Measurements from ENCODE around the gene CXCL16.
"Not testable (repeated sequence)": the region's sequence is repeated elsewhere in the genome, so short reads cannot be mapped to it uniquely, and the experiment has no call there.

The CXCL16 gene

DNA sequence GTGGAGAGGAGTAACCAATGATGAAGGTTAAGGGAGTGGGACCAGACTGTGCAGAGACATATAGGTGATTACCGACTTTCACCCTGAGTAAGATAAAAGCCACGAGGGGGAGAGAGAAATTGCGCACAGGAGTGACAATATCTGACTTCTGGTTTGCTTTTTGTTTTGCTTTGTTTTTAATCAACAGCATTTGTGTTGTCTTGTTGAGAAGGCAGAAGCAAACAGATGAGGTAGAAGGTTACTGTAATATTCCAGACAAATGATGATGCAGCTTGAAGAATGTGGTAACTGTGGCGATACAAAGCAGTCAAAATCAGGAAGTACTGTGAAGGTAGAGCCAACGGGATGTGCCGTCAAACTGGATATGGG lies 43.3 kb downstream of the CXCL16 start:
- DNase-seq (ENCODE audit: low read depth) = no peak

GRCh38 chr17:4693416-4693815 lies 46.3 kb downstream of the CXCL16 start:
- DNase-seq (ENCODE audit: low read depth) = no peak

DNA sequence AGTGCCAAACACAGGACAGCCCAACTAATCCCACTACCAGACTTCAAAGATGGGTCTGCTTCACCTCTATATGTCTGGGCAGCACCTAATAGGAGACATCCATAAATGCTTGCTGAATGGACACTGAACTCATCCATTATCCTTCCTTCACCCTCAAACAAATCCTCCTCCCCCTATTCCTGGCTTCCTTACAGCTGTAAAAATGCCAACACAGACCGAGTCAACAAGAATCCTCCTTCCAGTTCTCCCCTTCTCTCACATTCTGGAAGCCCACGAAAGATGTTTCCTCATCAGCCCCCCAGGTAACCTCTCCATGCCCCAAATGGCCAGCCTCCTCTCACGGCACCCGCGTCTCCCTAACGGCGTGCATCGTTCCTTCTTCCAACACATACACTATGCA lies 48.0 kb downstream of the CXCL16 start:
- DNase-seq (ENCODE audit: low read depth) = no peak

DNA sequence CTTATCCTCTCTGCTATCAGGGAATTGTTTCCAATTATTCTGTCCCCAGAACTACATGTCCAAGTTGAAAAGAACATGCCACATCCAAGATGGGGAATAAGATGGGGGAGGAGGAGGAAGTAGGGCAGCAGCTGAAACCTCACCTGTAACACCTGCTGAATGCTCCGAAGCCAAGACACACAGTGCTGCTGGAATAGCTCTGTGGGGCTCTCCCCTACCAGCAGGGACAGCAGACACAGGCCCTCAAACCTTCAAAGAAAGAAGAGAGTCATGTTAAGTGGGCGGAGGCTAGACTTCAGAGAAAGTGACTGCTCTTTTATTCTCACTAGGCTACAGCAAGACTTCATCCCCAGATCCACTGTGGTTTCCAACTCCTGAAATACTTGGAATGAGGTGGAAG lies 49.0 kb downstream of the CXCL16 start:
- no peak for DNase-seq (ENCODE audit: low read depth)

GRCh38 chr17:4689872-4690271 lies 49.9 kb downstream of the CXCL16 start:
- not testable (repeated sequence) for DNase-seq (ENCODE audit: low read depth)

DNA sequence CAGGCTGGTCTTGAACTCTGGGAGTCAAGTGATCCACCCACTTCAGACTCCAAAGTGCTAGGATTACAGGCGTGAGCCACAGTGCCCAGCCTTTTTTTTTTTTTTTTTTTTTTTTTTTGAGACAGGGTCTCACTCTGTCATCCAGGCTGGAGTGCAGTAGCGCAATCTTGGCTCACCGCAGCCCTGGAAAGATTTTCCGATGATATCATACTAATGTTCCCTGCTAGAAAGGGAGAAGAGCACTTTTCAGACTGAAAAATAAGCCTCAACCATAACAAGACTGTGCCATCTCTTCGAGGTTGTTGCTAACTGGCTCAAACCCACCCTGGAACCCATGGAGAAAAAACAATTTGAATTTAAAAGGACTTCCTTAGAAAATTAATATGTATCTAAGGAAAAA lies 56.0 kb downstream of the CXCL16 start:
- not testable (repeated sequence) for DNase-seq (ENCODE audit: low read depth)

Data from non-pigmented ciliary epithelial cell (primary cell).